H1 (cell line): Measurements from ENCODE around the gene SNRPN. TPM values are rescaled to one million over a fixed set of nuclear protein-coding genes. Genes with fewer than 3 reads are reported as not detected.

Experiments
- CTCF ChIA-PET: fragments of 300-600 bp; sonication (Branson Sonifier 250); formaldehyde crosslinking; loops from one replicate; lab custom pipeline; 2021; ENCODE audit not compliant: partially characterized antibody; lab: Charles Lee
- POLR2A ChIA-PET: fragments of 300-600 bp; sonication (Branson Sonifier 250); formaldehyde crosslinking; loops from one replicate; lab custom pipeline; 2021; ENCODE audit warnings: inconsistent platforms; ENCODE audit not compliant: partially characterized antibody; lab: Charles Lee
- DNase-seq, 2 experiments: peaks; one replicate each; pipeline versions ENCODE4 v3.0.0 to v3.0.0-alpha.2; 2010 to 2022; ENCODE audit warnings: low spot score in 2 of 2, low read depth in 1 of 2, mixed read lengths in 1 of 2
- FAIRE-seq: peaks from 2 replicates; lab custom pipeline; 2011; peaks lifted over from hg19 to GRCh38; lab: Jason Lieb, UNC
- H2AFZ ChIP-seq: 2 replicates; pipeline ENCODE4 v1.8.1; 2012; ENCODE audit warnings: low read length, inconsistent platforms
- H2AK5ac ChIP-seq: 2 replicates; pipeline ENCODE4 v1.6.1; 2013; ENCODE audit warnings: low read depth, low read length
- H2BK120ac ChIP-seq: replicated peaks from 2 replicates; pipeline ENCODE3; 2013; ENCODE audit warnings: low read depth, low read length, inconsistent platforms
- H2BK12ac ChIP-seq: 2 replicates; pipeline ENCODE4 v1.6.1; 2013; ENCODE audit warnings: low read depth, low read length
- H2BK15ac ChIP-seq: 2 replicates; pipeline ENCODE4 v1.6.1; 2013; ENCODE audit warnings: low read length
- H2BK20ac ChIP-seq: 2 replicates; pipeline ENCODE4 v1.6.1; 2013; ENCODE audit warnings: low read length
- H2BK5ac ChIP-seq: 2 replicates; pipeline ENCODE4 v1.6.1; 2013; ENCODE audit warnings: low read depth, low read length
- H3K14ac ChIP-seq: 2 replicates; pipeline ENCODE4 v1.6.1; 2013; ENCODE audit warnings: inconsistent platforms; ENCODE audit not compliant: insufficient read length
- H3K18ac ChIP-seq: 2 replicates; pipeline ENCODE4 v1.6.1; 2013; ENCODE audit warnings: low read length; ENCODE audit errors: extremely low read depth
- H3K23ac ChIP-seq: 2 replicates; pipeline ENCODE4 v1.6.1; 2013; ENCODE audit warnings: inconsistent platforms; ENCODE audit not compliant: insufficient read length
- H3K23me2 ChIP-seq: 2 replicates; pipeline ENCODE4 v1.6.1; 2013; ENCODE audit warnings: low read depth, low read length
- H3K27ac ChIP-seq: 2 replicates; pipeline ENCODE4 v1.6.1; 2011; ENCODE audit warnings: low read depth, low read length, inconsistent platforms
- H3K27me3 ChIP-seq, 4 experiments: replicated peaks in 1 of 4; 1 replicate in 1 of 4; 2 replicates in 3 of 4; pipeline versions ENCODE4 v1.6.1 to v1.8.1; 2011 to 2013; ENCODE audit warnings: low read length in 3 of 4, mild to moderate bottlenecking in 3 of 4, inconsistent platforms in 2 of 4, mixed read lengths in 2 of 4, moderate library complexity in 1 of 4; ENCODE audit not compliant: control insufficient read depth in 3 of 4, insufficient read depth in 3 of 4; ENCODE audit errors: extremely low read depth in 1 of 4
- H3K36me3 ChIP-seq, 4 experiments: 2 replicates each; pipeline versions ENCODE4 v1.6.1 to v1.8.1; 2011 to 2013; ENCODE audit warnings: mild to moderate bottlenecking in 4 of 4, low read length in 3 of 4, moderate library complexity in 2 of 4, control low read depth in 1 of 4, inconsistent platforms in 1 of 4; ENCODE audit not compliant: insufficient read depth in 4 of 4, control insufficient read depth in 2 of 4
- H3K4ac ChIP-seq: replicated peaks from 2 replicates; pipeline ENCODE3; 2013; ENCODE audit warnings: low read length, low read depth, mixed read lengths, inconsistent platforms; ENCODE audit not compliant: insufficient read length
- H3K4me1 ChIP-seq, 4 experiments: replicated peaks in 1 of 4; 1 replicate in 1 of 4; 2 replicates in 3 of 4; pipeline versions ENCODE4 v1.6.1 to v1.8.1; 2011 to 2013; ENCODE audit warnings: low read length in 3 of 4, inconsistent platforms in 2 of 4, mixed read lengths in 1 of 4; ENCODE audit not compliant: insufficient read depth in 4 of 4, control insufficient read depth in 3 of 4
- H3K4me2 ChIP-seq, 2 experiments: 2 replicates each; pipeline versions ENCODE4 v1.6.1 to v1.8.1; 2011 to 2013; ENCODE audit warnings: low read depth in 2 of 2, low read length in 2 of 2, control low read depth in 1 of 2, inconsistent platforms in 1 of 2, mild to moderate bottlenecking in 1 of 2; ENCODE audit not compliant: insufficient read depth in 1 of 2
- H3K4me3 ChIP-seq, 4 experiments: fragments of 200-600, 300-600 bp in 1 of 4; sonication (generic), shearing (Covaris generic), sonication (Bioruptor Twin) in 1 of 4; 2 replicates each; pipeline versions ENCODE4 v1.5.1 to v1.8.1; 2011 to 2016; ENCODE audit warnings: low read length in 4 of 4, low read depth in 3 of 4, control low read depth in 2 of 4, inconsistent platforms in 2 of 4, mild to moderate bottlenecking in 2 of 4, mixed read lengths in 1 of 4, moderate library complexity in 1 of 4; ENCODE audit not compliant: insufficient read depth in 2 of 4; ENCODE audit errors: extremely low read depth in 1 of 4
- H3K56ac ChIP-seq: replicated peaks from 2 replicates; pipeline ENCODE3; 2013; ENCODE audit warnings: low read depth, mild to moderate bottlenecking, mixed read lengths, low read length, inconsistent platforms; ENCODE audit not compliant: insufficient read length
- H3K79me1 ChIP-seq: 2 replicates; pipeline ENCODE4 v1.6.1; 2013; ENCODE audit warnings: low read depth, low read length, control low read depth
- H3K79me2 ChIP-seq, 2 experiments: 2 replicates each; pipeline versions ENCODE4 v1.6.1 to v1.8.1; 2012 to 2013; ENCODE audit warnings: low read length in 2 of 2, mild to moderate bottlenecking in 2 of 2, inconsistent platforms in 1 of 2; ENCODE audit not compliant: insufficient read depth in 2 of 2, control insufficient read depth in 1 of 2
- H3K9ac ChIP-seq, 4 experiments: replicated peaks in 1 of 4; 1 replicate in 1 of 4; 2 replicates in 3 of 4; pipeline versions ENCODE4 v1.6.1 to v1.8.1; 2011 to 2013; ENCODE audit warnings: low read depth in 3 of 4, low read length in 3 of 4, control low read depth in 2 of 4, mild to moderate bottlenecking in 2 of 4, moderate library complexity in 2 of 4, inconsistent platforms in 1 of 4; ENCODE audit errors: extremely low read depth in 1 of 4
- H3K9me3 ChIP-seq, 2 experiments: 2 replicates each; pipeline versions ENCODE4 v1.6.1 to v1.8.1; 2012 to 2013; ENCODE audit warnings: mild to moderate bottlenecking in 2 of 2, moderate library complexity in 2 of 2, control low read depth in 1 of 2, inconsistent platforms in 1 of 2, low read depth in 1 of 2, low read length in 1 of 2, mixed read lengths in 1 of 2; ENCODE audit not compliant: insufficient read depth in 2 of 2
- H4K20me1 ChIP-seq, 2 experiments: replicated peaks in 1 of 2; 2 replicates each; pipeline versions ENCODE3 to v1.8.1; 2011 to 2013; ENCODE audit warnings: inconsistent platforms in 2 of 2, low read length in 2 of 2, mild to moderate bottlenecking in 1 of 2; ENCODE audit not compliant: insufficient read depth in 2 of 2, control insufficient read depth in 1 of 2
- H4K5ac ChIP-seq: 2 replicates; pipeline ENCODE4 v1.6.1; 2013; ENCODE audit warnings: low read length, low read depth, mixed read lengths, inconsistent platforms; ENCODE audit not compliant: insufficient read length
- H4K8ac ChIP-seq: 2 replicates; pipeline ENCODE4 v1.8.0; 2013; ENCODE audit warnings: mild to moderate bottlenecking, moderate library complexity, low read length, inconsistent platforms; ENCODE audit not compliant: insufficient read depth; ENCODE audit errors: extremely low read depth
- H4K91ac ChIP-seq: replicated peaks from 2 replicates; pipeline ENCODE3; 2013; ENCODE audit warnings: low read length, mixed read lengths, inconsistent platforms; ENCODE audit not compliant: insufficient read length
- BCL11A ChIP-seq, 2 experiments: IDR thresholded peaks; one replicate each; pipeline ENCODE4 v1.6.1; 2011; ENCODE audit warnings: low read depth in 2 of 2, low read length in 2 of 2, mild to moderate bottlenecking in 2 of 2
- GABPA ChIP-seq: IDR thresholded peaks from 2 replicates; pipeline ENCODE4 v1.6.1; 2011; ENCODE audit warnings: mild to moderate bottlenecking, low read length, moderate library complexity, borderline replicate concordance; ENCODE audit not compliant: insufficient read depth
- JUND ChIP-seq: IDR thresholded peaks from 2 replicates; pipeline ENCODE4 v1.6.1; 2011; ENCODE audit warnings: mild to moderate bottlenecking, improper control_type of control experiment, low read length
- POLR2AphosphoS5 ChIP-seq: IDR thresholded peaks from 2 replicates; pipeline ENCODE4 v1.6.1; 2011; ENCODE audit warnings: low read depth, low read length
- SIX5 ChIP-seq: IDR thresholded peaks from 2 replicates; pipeline ENCODE4 v1.6.1; 2011; ENCODE audit warnings: mild to moderate bottlenecking, low read depth, low read length
- WGBS, 2 experiments: shearing (Covaris generic) in 1 of 2; methylation state at CpG; one replicate each; pipeline versions ENCODE4 v1.1.6 to v1.1.7; 2013 to 2015; ENCODE audit warnings: low lambda C conversion rate in 2 of 2, mixed read lengths in 2 of 2, inconsistent platforms in 1 of 2, low coverage in 1 of 2, missing lambda C conversion rate in 1 of 2; ENCODE audit not compliant: insufficient replicate concordance in 2 of 2, insufficient coverage in 1 of 2, insufficient read length in 1 of 2; ENCODE audit errors: extremely low coverage in 1 of 2, missing lambda C conversion rate in 1 of 2; 5-methylcytosine and 5-hydroxymethylcytosine counted together
- polyA plus RNA-seq, 7 experiments: library from polyadenylated mRNA; depleted of rRNA in 3 of 7; stranded (reverse) in 5 of 7; unstranded in 2 of 7; fragments of >200 nt in 5 of 7; fragments of 200-250 nt in 2 of 7; gene quantifications; 1 replicate in 5 of 7; 2 replicates in 1 of 7; 4 replicates in 1 of 7; pipeline versions ENCODE4 v1.2.1 to v1.2.3, GENCODE V29; 2011 to 2013; ENCODE audit warnings: missing spikeins in 2 of 7, mixed read lengths in 2 of 7
- total RNA-seq: library from RNA; stranded (reverse); fragmentation: NEBNext Ultra II Directional; extraction: Animal tissue kit (Norgen Biotek cat#: 25700); gene quantifications from 2 replicates; pipeline ENCODE4 v1.2.1, GENCODE V29; 2021

The SNRPN gene
- total and polyA plus RNA-seq, 2 of the 8 experiments (the other 6 are each of a cell fraction or from before 2014, with no cell fraction given), result 905 to 1,396 TPM

GRCh38 chr15:24971772-24972171, 17.0 kb downstream of the SNRPN start:
- peaks cover 16 to 99% (median 54%) of the 10 kb centered on the region in 4 experiments for H3K36me3 ChIP-seq
- no peak overlapping the region for H3K56ac ChIP-seq
- H2BK20ac ChIP-seq, result no peak overlapping the region
- ChIA-PET POLR2A (interaction anchor here (0.6 to 5.6 kb wide), 5 partner anchors 9 to 98 kb away, joined by 3 to 32 read pairs (median 4); no protein-coding TSS in a partner anchor), CTCF (interaction anchor here (0.6 kb wide), 1 partner anchor 78 kb away, joined by 3 read pairs; no protein-coding TSS in a partner anchor)
- no peak overlapping the region for H2AFZ ChIP-seq
- H3K79me2 ChIP-seq, result peaks cover 0 to 96% of the 10 kb centered on the region in 2 experiments; a peak in 3 of 4 replicates
- H2BK15ac ChIP-seq, result no peak overlapping the region
- H2BK12ac ChIP-seq, result no peak overlapping the region
- no peak for TF ChIP-seq JUND
- no peak for TF ChIP-seq BCL11A (IDR thresholded peaks at IDR 0.05; ENCODE audit: low read depth in 2 of 2, low read length in 2 of 2)
- TF ChIP-seq POLR2AphosphoS5, result peak; percentile 90
- TF ChIP-seq SIX5, result no peak
- no peak for TF ChIP-seq GABPA
- no peaks in the 10 kb centered on the region for H3K23me2 ChIP-seq
- no peaks in the 10 kb centered on the region for H3K79me1 ChIP-seq
- H3K4me3 ChIP-seq, result no peak overlapping the region
- H3K4me2 ChIP-seq, result no peak overlapping the region
- no peak overlapping the region for H2BK120ac ChIP-seq
- no peak overlapping the region for H2BK5ac ChIP-seq
- peaks cover 2 to 7% of the 10 kb centered on the region in 2 experiments; a peak in 2 of 4 replicates for H3K9me3 ChIP-seq
- H3K4ac ChIP-seq, result no peak overlapping the region
- H4K5ac ChIP-seq, result no peak overlapping the region
- no peaks in the 10 kb centered on the region for H3K4me1 ChIP-seq
- no peak overlapping the region for H3K14ac ChIP-seq
- no peak overlapping the region for H3K23ac ChIP-seq
- peaks cover 4 to 9% of the 10 kb centered on the region in 2 experiments for H4K20me1 ChIP-seq
- FAIRE-seq (no peak), DNase-seq (no peak)
- no peak overlapping the region for H3K18ac ChIP-seq
- no peak overlapping the region for H3K9ac ChIP-seq
- H2AK5ac ChIP-seq, result no peak overlapping the region
- no peaks in the 10 kb centered on the region; a peak in 1 of 7 replicates for H3K27me3 ChIP-seq
- no peak overlapping the region for H4K91ac ChIP-seq
- H3K27ac ChIP-seq, result no peak overlapping the region
- WGBS, 2 experiments, result 94% methylated on average over 8 of the region's 8 CpGs; no CpG with 5 or more reads in 1 of the 2 experiments
- H4K8ac ChIP-seq, result no peak overlapping the region
